GM18951 (cell line): ENCODE data around the gene NKX2-4.
"Not testable (repeated sequence)": the region's sequence is repeated elsewhere in the genome, so short reads cannot be mapped to it uniquely, and the experiment has no call there.

Source experiments
- POLR2A ChIP-seq: IDR thresholded peaks from 4 replicates; pipeline ENCODE4 v1.6.1; 2011; ENCODE audit warnings: mild to moderate bottlenecking; ENCODE audit not compliant: insufficient read length, insufficient read depth; ENCODE audit errors: extremely low read depth
- in situ Hi-C: fragments of 300-500 bp; cut with MboI; formaldehyde crosslinking; loops from one replicate; pipeline ENCODE4 v1.12.0; 2022; ENCODE audit warnings: low sequenced_read_pairs, mixed read lengths, inconsistent platforms; ENCODE audit not compliant: unreplicated experiment

NKX2-4 gene

DNA sequence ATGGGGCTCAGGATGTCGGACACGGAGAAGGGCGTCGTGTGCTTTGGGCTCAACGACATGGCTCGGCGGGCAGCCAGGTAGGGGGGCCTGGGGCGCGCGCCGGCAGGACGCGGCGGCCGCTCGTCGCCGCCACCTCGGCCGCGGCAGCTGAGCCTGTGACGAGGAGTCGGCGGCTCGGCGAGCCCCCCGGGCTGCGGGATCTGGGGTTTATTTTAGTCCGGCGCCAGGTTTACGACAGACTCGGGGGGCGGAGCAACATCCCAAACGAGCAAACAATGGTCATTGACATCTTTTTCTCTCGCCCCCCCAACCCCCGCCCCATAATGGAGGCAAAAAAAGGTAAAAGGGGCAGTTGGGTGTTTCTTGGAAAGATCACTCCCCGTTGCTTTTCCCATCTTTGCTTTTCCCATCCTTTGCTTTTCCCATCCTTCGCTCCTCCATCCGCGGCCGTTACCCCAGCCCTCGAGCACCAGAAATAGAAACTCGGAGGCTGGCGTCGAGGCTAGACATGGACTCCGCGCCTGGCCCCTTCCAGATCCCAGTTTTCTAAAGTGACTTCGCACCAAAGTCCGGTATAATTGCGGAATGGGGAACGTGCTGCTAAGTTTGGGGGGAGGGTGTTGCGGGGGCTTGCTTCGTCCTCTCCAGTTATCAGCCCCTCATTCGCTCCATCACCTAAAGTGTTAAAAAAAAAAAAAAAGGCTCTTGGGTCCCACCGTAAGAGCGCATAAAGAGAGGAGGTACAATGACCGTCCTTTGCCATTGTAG, at the start of gene NKX2-4:
Gene NKX2-4 (minus strand): TSS at position 186 of the 768 bp plus-strand sequence. CDS start 127 bp downstream, at position 59.
- in situ Hi-C loops = no loop called here
- no peak for TF ChIP-seq POLR2A

DNA sequence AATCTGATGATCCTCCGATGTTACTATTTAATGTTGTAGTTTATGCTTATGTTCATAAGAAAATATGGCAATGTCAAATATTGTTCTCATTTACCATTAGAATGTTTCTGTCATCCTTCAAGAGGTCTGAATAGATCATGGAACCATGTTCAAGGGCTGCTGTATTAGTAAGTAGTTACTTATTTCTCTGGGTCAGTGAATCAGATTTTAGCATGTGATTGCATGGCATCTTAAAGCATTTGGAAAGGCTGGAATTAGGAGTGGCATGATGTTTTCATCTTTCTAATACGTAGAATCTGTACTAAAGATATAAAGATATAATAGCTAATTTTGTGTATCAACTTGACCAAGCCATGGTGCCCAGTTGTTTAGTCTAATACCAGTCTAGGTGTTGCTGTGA, 40.5 kb upstream of the NKX2-4 start:
- in situ Hi-C loops = no loop called here
- TF ChIP-seq POLR2A = no peak

DNA sequence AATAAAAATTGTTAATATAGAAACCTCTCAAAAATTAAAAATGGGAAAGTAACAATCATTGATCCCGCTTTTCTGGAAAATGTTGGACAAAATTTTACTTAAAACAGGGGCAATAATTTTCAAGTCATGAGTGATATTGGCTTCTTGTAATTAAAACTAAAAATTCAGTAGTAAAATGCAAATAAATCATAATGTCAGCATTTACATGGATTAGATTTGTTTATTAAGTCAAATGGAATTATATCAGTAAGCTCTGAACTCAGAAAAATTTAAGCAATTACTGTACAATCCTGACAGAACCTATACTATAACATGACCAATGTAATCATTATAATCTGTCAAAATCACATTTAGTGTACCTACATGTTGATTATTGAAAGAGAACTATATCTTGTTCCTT, 39.9 kb upstream of the NKX2-4 start:
- TF ChIP-seq POLR2A = no peak
- in situ Hi-C loops = no loop called here

GRCh38 chr20:21436205-21436604, 38.9 kb upstream of the NKX2-4 start:
- in situ Hi-C loops = no loop called here
- no peak for TF ChIP-seq POLR2A

DNA sequence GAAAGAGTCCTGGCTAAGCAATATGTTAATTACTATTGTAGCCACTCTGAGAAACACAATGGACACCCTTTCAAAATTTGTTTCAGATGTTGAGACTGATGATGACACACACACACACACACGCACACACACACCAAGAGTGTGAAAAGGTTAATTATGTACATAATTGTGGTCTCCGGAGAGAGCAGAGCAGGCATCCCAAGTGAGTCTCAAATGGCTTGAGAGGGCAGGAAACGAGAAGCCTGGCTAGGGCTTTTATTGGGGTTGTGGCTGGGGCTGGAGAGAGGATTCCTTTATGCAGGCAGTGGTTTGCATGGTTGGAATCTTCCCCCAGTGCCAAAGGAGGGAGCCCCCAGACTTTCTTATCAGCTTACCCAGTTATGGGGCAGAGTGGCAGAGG, 38.2 kb upstream of the NKX2-4 start:
- in situ Hi-C loops = no loop called here
- no peak for TF ChIP-seq POLR2A

- no peak for TF ChIP-seq POLR2A
- in situ Hi-C loops = no loop called here
These were observed 36.1 kb upstream of the NKX2-4 start for GRCh38 chr20:21433329-21433890.

DNA sequence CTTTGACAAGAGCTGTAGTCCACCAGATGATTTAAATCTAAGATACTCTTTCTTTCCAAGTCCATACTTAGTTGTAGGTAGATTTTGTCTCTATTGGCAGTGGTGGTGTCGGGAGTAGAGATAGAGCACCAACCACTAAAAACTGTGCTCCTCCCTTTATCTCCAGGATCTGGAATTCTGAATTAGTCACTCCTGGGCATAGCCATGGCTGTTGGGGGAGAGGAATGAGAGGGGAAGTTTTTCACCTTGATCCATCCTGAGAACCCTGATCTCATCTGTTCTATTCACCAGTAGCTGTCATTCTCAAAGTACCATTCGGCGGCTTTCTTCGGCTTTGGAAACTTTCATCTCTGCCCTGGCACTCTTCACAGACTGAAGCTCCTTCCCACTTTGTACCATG, 35.6 kb upstream of the NKX2-4 start:
- TF ChIP-seq POLR2A = no peak
- in situ Hi-C loops = no loop called here

DNA sequence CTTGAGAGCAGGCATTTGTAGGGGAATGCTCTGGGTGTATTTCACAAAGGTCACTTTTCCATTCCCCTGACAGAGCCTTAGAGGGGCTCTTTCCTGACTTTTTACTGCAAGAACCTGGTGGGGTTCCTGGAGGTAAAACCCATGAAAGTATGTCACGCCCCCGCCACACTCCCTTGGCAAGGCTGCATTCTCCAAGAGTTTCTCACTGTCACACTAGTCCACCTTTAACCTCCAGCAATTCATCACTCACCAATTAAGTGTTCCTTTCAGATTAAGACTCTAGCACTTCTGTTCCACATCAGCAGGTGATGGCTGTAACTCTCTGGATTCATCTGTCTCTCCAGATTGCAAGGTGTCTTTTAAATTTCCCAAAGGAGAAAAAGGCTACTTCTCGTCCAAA, 32.7 kb upstream of the NKX2-4 start:
- in situ Hi-C loops = no loop called here
- TF ChIP-seq POLR2A = no peak

- no peak for TF ChIP-seq POLR2A
- in situ Hi-C loops = no loop called here
These were observed 27.5 kb upstream of the NKX2-4 start for GRCh38 chr20:21424846-21425245.

- in situ Hi-C loops = not testable (repeated sequence)
These were observed 26.4 kb upstream of the NKX2-4 start for GRCh38 chr20:21423712-21424111.

DNA sequence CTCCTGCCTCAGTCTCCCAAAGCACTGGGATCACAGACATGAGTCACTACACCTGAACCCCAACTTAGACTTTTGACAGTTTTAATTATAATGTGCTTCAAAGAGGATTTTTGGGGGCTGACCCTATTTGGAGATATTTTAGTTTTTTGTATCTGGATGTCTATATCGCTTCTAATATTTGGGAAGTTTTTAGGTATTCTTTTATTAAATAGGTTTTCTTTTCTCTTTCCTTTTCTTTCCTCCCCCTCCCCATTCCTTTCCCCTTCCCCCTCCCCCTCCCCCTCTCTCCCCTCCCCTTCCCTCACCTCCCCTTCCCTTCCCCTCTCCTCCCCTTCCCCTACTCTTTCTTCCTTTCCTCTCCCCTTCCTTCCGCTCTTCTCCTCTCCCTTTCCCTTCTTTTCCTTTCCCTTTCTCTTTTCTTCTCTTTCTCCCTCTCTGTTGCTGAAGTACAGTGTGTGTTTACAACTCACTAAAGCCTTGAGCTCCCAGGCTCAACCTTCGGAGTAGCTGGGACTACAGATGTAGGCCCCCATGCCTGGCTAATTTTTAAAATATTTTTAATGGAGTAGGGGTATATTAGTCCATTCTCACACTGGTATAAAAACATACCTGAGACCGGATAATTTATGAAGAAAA, 24.4 kb upstream of the NKX2-4 start:
- in situ Hi-C loops = no loop called here
- TF ChIP-seq POLR2A = no peak

DNA sequence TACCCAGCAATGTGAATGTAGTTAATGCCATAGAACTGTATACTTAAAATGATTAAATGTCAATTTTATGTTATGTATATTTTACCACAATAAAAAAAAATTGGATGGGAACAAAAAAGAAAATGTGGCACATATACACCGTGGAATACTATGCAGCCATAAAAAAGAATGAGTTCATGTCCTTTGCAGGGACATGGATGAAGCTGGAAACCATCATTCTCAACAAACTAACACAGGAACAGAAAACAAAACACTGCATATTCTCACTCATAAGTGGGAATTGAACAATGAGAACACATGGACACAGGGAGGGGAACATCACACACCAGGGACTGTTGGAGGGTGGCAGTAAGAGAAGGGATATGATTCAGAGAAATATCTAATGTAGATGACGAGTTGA, 21.8 kb upstream of the NKX2-4 start:
- in situ Hi-C loops = not testable (repeated sequence)

DNA sequence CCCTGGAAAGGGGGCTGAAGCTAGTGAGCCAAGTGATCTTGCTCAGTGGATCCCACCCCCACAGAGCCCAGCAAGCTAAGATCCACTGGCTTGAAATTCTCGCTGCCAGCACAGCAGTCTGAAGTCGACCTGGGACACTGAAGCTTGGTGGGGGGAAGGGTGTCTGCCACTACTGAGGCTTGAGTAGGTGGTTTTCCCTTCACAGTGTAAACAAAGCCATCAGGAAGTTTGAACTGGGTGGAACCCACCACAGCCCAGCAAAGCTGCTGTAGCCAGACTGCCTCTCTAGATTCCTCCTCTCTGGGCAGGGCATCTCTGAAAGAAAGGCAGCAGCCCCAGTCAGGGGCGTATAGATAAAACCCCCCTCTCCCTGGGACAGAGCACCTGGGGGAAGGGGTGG, 16.7 kb upstream of the NKX2-4 start:
- in situ Hi-C loops = not testable (repeated sequence)

DNA sequence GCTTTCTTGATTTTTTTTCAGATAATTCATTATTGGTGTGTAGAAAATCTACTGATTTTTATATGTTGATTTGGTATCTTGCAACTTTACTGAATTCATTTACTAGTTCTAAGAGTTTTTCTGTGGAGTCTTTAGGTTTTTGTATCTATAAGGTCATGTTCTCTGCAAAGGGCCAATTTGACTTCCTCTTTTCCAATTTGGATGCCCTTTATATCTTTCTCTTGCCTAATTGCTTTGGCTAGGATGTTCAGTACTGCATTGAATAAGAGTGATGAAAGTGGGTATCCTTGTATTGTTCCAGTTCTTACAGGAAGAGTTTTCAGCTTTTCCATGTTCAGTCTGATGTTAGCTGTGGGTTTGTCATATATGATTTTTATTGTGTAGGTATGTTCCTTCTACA, 14.4 kb upstream of the NKX2-4 start:
- TF ChIP-seq POLR2A = no peak
- in situ Hi-C loops = no loop called here
